PC-3 (cell line): ENCODE data around the gene RUFY2. TPM values are rescaled to one million over a fixed set of nuclear protein-coding genes. Genes with fewer than 3 reads are reported as not detected.

Source experiments
- ATAC-seq: fragments of 200-7000 bp; cut with Tn5 transposase; 2 replicates; pipeline ENCODE4 v1.9.1; 2020; ENCODE audit warnings: mild to moderate bottlenecking, moderate library complexity
- BruUV-seq: library from RNA; stranded (reverse); fragments of 400-500 nt; replicated peaks from 2 replicates; lab custom pipeline; 2021; lab: Mats Ljungman, UMichigan
- CTCF ChIA-PET: fragments of 300-600 bp; sonication (Branson Sonifier 250); formaldehyde crosslinking; loops from one replicate; lab custom pipeline; 2022; ENCODE audit warnings: antibody characterized with exemption; lab: Charles Lee
- POLR2A ChIA-PET: fragments of 300-600 bp; sonication (Branson Sonifier 250); formaldehyde crosslinking; loops from one replicate; lab custom pipeline; 2022; ENCODE audit warnings: antibody characterized with exemption; ENCODE audit not compliant: unreplicated experiment; lab: Charles Lee
- DNase-seq: peaks from one replicate; pipeline ENCODE4 v3.0.0-alpha.2; 2015
- H2AFZ ChIP-seq: fragments of 300-600 bp; sonication (generic); 2 replicates; pipeline ENCODE4 v1.6.0; 2016; ENCODE audit warnings: antibody characterized with exemption, low read length
- H3F3A ChIP-seq: fragments of 300-600 bp; sonication (generic); one replicate; pipeline ENCODE4 v1.6.0; 2017; ENCODE audit warnings: antibody characterized with exemption, low read length, control low read depth, mild to moderate bottlenecking; ENCODE audit not compliant: unreplicated experiment
- H3K27ac ChIP-seq: fragments of 300-600 bp; sonication (generic); 2 replicates; pipeline ENCODE4 v1.5.1; 2016; ENCODE audit warnings: mild to moderate bottlenecking, low read length
- H3K27me3 ChIP-seq: fragments of 300-600 bp; sonication (generic); 2 replicates; pipeline ENCODE4 v1.6.1; 2016; ENCODE audit warnings: low read length, mixed read lengths
- H3K36me3 ChIP-seq: fragments of 300-600 bp; sonication (generic); 2 replicates; pipeline ENCODE4 v1.6.1; 2016; ENCODE audit warnings: low read depth, mixed run types, low read length, mixed read lengths
- H3K4me1 ChIP-seq: fragments of 300-600 bp; sonication (generic); 2 replicates; pipeline ENCODE4 v1.5.1; 2016; ENCODE audit warnings: low read length; ENCODE audit not compliant: insufficient read depth
- H3K4me2 ChIP-seq: fragments of 300-600 bp; sonication (generic); 2 replicates; pipeline ENCODE4 v1.6.0; 2016; ENCODE audit warnings: low read length
- H3K4me3 ChIP-seq: fragments of 300-600 bp; sonication (generic); 2 replicates; pipeline ENCODE4 v1.5.1; 2016; ENCODE audit warnings: mild to moderate bottlenecking, low read length, mixed read lengths
- H3K79me2 ChIP-seq: fragments of 300-600 bp; sonication (generic); 2 replicates; pipeline ENCODE4 v1.6.1; 2017; ENCODE audit warnings: low read length, mixed read lengths
- H3K9ac ChIP-seq: fragments of 300-600 bp; sonication (generic); 2 replicates; pipeline ENCODE4 v1.6.0; 2016; ENCODE audit warnings: mild to moderate bottlenecking, low read length
- H3K9me2 ChIP-seq: fragments of 300-600 bp; sonication (generic); replicated peaks from 2 replicates; pipeline ENCODE4 v1.6.1; 2016; ENCODE audit warnings: mixed run types, low read length, mixed read lengths
- H3K9me3 ChIP-seq: fragments of 300-600 bp; sonication (generic); 2 replicates; pipeline ENCODE4 v1.6.1; 2016; ENCODE audit warnings: low read length, mixed read lengths
- H4K20me1 ChIP-seq: fragments of 300-600 bp; sonication (generic); 2 replicates; pipeline ENCODE4 v1.6.1; 2016; ENCODE audit warnings: low read length, mixed read lengths
- EZH2 ChIP-seq: fragments of 300-600 bp; sonication (generic); IDR thresholded peaks from one replicate; pipeline ENCODE4 v1.6.1; 2017; ENCODE audit warnings: antibody characterized with exemption, mild to moderate bottlenecking, low read length; ENCODE audit not compliant: unreplicated experiment
- EZH2phosphoT487 ChIP-seq: fragments of 300-600 bp; sonication (generic); IDR thresholded peaks from 2 replicates; pipeline ENCODE4 v1.6.1; 2018; ENCODE audit warnings: mild to moderate bottlenecking, antibody characterized with exemption, low read length, borderline replicate concordance
- intact Hi-C: fragments of 100-400 bp; cut with micrococcal nuclease; formaldehyde crosslinking; loops from 2 replicates; pipeline ENCODE4 v1.9.0; 2023
- total RNA-seq: library from RNA; depleted of rRNA; stranded (reverse); fragments of >200 nt; gene quantifications from 2 replicates; pipeline ENCODE4 v1.2.3, GENCODE V29; 2014
- TF ChIP-seq, protein P1 (sequence below): fragments of 300-600 bp; sonication (generic); conservative IDR thresholded peaks from 2 replicates; pipeline ENCODE4 v1.5.1; 2017; ENCODE audit warnings: antibody characterized with exemption, low read depth, mild to moderate bottlenecking, low read length

The RUFY2 gene
- total RNA-seq, 1 experiment from 2014 or later: 18.3 TPM

DNA sequence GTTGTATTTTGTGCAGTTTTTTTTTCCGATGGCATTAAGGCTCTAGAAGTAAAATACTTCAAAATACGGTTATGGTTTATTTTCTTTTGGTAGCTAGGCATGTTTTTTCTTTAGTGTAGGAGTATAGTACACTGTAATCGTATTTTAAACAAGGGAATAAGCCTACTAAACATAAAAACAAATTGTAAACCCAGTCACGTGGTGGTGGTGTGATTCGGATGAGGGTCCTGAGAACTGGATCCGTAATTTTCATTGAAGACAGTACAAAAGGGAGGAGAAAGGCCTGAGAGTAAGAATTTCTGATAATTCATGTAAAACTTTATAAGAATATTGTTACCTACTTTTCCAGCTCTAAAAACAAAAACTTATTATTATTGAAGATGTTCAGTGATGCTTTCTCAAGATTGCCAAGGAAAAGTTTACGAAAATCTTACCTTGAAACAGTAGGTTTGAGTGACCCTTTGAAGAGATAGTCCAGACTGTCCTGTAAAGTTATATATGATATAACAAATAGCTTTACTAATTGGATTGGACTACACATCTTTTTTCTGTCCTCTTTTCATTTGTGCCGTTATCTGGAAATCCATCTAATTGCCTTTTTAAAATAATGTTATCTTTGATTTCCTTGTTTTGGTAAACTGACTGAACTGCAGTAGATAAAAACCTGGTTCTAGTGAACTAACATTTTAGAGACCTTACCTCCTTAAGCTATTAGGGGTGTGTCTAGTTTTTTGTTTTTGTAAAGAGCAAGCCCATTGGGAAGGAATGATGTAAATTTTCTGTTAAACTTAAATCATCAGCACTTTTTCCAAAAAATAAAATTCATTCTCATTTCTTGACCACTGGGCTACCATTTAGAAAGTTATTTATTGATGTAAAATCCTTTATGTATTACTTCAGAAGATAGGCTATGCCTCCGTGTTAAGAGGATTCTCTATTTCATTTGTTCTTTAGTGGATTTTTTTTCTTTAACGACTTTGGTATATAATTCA is 73.3 kb downstream of the RUFY2 start:
- Histone ChIP-seq H4K20me1 (peaks cover 61% of the 10 kb centered on the region), H3K79me2 (peaks cover 75% of the 10 kb centered on the region), H3K27me3 (no peaks in the 10 kb centered on the region), H3K9ac (peak overlapping the region; percentile 96), H3K4me1 (peaks cover 40% of the 10 kb centered on the region), H3K36me3 (peaks cover 53% of the 10 kb centered on the region), H3K4me2 (peak overlapping the region; percentile 81), H3K9me3 (no peaks in the 10 kb centered on the region), H3F3A (no peaks in the 10 kb centered on the region), H3K9me2 (no peaks in the 10 kb centered on the region), H3K4me3 (peak overlapping the region; percentile 87), H2AFZ (no peak overlapping the region), H3K27ac (0 out of 2 replicates have a peak overlapping the region, but pooled peaks have one; percentile 82)
- ChIA-PET CTCF (interaction anchor here (0.6 to 3.1 kb wide), 2 partner anchors 22 to 121 kb away, joined by 4 to 18 read pairs; no protein-coding TSS in a partner anchor), POLR2A (no interaction called here)
- intact Hi-C loops: loop anchor here (5.0 to 10.0 kb wide), 5 partner anchors 246 to 569 kb away; partner anchors contain the start of genes CCAR1, DDX50 and SIRT1
- TF ChIP-seq, protein P1, sequence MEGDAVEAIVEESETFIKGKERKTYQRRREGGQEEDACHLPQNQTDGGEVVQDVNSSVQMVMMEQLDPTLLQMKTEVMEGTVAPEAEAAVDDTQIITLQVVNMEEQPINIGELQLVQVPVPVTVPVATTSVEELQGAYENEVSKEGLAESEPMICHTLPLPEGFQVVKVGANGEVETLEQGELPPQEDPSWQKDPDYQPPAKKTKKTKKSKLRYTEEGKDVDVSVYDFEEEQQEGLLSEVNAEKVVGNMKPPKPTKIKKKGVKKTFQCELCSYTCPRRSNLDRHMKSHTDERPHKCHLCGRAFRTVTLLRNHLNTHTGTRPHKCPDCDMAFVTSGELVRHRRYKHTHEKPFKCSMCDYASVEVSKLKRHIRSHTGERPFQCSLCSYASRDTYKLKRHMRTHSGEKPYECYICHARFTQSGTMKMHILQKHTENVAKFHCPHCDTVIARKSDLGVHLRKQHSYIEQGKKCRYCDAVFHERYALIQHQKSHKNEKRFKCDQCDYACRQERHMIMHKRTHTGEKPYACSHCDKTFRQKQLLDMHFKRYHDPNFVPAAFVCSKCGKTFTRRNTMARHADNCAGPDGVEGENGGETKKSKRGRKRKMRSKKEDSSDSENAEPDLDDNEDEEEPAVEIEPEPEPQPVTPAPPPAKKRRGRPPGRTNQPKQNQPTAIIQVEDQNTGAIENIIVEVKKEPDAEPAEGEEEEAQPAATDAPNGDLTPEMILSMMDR: no peak
- TF ChIP-seq EZH2: no peak
- no peak for TF ChIP-seq EZH2phosphoT487
- ATAC-seq (no peak), DNase-seq (no peak)
- no TSS peak for BruUV-seq

DNA sequence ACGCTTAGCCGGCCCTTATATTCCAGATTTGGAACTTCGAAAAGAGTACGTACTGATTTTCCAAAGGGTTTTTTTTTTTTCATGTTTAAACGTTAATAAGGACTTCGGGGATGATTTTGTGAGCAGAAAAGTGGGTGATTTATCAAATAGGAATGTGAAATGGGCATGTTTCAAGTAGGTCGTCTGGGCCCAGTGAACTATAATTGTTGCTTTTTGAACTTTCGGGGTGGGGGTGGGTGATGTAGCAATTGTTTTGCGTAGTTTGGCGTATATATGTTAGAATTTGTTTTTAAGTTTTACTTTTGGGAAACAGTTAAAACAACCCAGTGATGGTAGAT is 74.0 kb downstream of the RUFY2 start:
- Histone ChIP-seq H3K9me3 (no peaks in the 10 kb centered on the region), H3K36me3 (peaks cover 46% of the 10 kb centered on the region), H3K4me1 (peaks cover 47% of the 10 kb centered on the region), H3K9ac (peak overlapping the region; percentile 96), H3K9me2 (no peaks in the 10 kb centered on the region), H4K20me1 (peaks cover 53% of the 10 kb centered on the region), H3K4me3 (peak overlapping the region; percentile 87), H3K4me2 (peak overlapping the region; percentile 81), H3K79me2 (peaks cover 68% of the 10 kb centered on the region), H3K27me3 (no peaks in the 10 kb centered on the region), H2AFZ (no peak overlapping the region), H3F3A (no peaks in the 10 kb centered on the region), H3K27ac (peak overlapping the region; percentile 82)
- no TSS peak for BruUV-seq
- ATAC-seq (no peak), DNase-seq (no peak)
- TF ChIP-seq EZH2phosphoT487 (no peak), EZH2 (no peak)
- TF ChIP-seq, protein P1: no peak
- POLR2A ChIA-PET: no interaction called here
- intact Hi-C loops: loop anchor here (5.0 to 10.0 kb wide), 5 partner anchors 246 to 569 kb away; partner anchors contain the start of genes CCAR1, DDX50 and SIRT1
- CTCF ChIA-PET: interaction anchor here (0.6 to 3.1 kb wide), 2 partner anchors 23 to 120 kb away, joined by 4 to 18 read pairs; no protein-coding TSS in a partner anchor
